Trophoblast cell (in vitro differentiated cells and primary cell): Measurements from ENCODE around the gene ASF1B.

Experiments
- DNase-seq, 2 donors: peaks; one replicate each; pipeline ENCODE4 v3.0.0-alpha.2; 2016
- H2AFZ ChIP-seq: 2 replicates; pipeline ENCODE4 v1.6.1; 2013; ENCODE audit warnings: low read length, moderate library complexity, mild to moderate bottlenecking; ENCODE audit not compliant: insufficient read depth, poor library complexity
- H2AK5ac ChIP-seq: 2 replicates; pipeline ENCODE4 v1.6.1; 2013; ENCODE audit warnings: mild to moderate bottlenecking, low read length
- H2BK120ac ChIP-seq: 2 replicates; pipeline ENCODE4 v1.6.1; 2013; ENCODE audit warnings: low read length, mild to moderate bottlenecking, moderate library complexity; ENCODE audit not compliant: insufficient read depth, poor library complexity
- H2BK12ac ChIP-seq: 2 replicates; pipeline ENCODE4 v1.6.1; 2013; ENCODE audit warnings: mild to moderate bottlenecking, low read length, moderate library complexity
- H2BK5ac ChIP-seq: 2 replicates; pipeline ENCODE4 v1.6.1; 2013; ENCODE audit warnings: low read length, low read depth, moderate library complexity, mild to moderate bottlenecking; ENCODE audit not compliant: poor library complexity
- H3K14ac ChIP-seq: 2 replicates; pipeline ENCODE4 v1.6.1; 2013; ENCODE audit warnings: mild to moderate bottlenecking, low read length
- H3K18ac ChIP-seq: 2 replicates; pipeline ENCODE4 v1.6.1; 2013; ENCODE audit warnings: mild to moderate bottlenecking, low read length
- H3K23ac ChIP-seq: 2 replicates; pipeline ENCODE4 v1.6.1; 2013; ENCODE audit warnings: low read length
- H3K27ac ChIP-seq: 2 replicates; pipeline ENCODE4 v1.5.1; 2013; ENCODE audit warnings: low read depth, mild to moderate bottlenecking, inconsistent platforms, low read length, moderate library complexity
- H3K27me3 ChIP-seq: 2 replicates; pipeline ENCODE4 v1.6.1; 2013; ENCODE audit warnings: inconsistent platforms, mild to moderate bottlenecking, low read length, moderate library complexity; ENCODE audit not compliant: insufficient read depth
- H3K36me3 ChIP-seq, 2 experiments: 1 replicate in 1 of 2; 2 replicates in 1 of 2; pipeline ENCODE4 v1.6.1; 2013; ENCODE audit warnings: low read length in 2 of 2, mild to moderate bottlenecking in 2 of 2, moderate library complexity in 1 of 2; ENCODE audit not compliant: insufficient read depth in 2 of 2, control insufficient read depth in 1 of 2
- H3K4ac ChIP-seq: 2 replicates; pipeline ENCODE4 v1.6.1; 2013; ENCODE audit warnings: low read depth, mild to moderate bottlenecking, low read length, moderate library complexity
- H3K4me1 ChIP-seq, 2 experiments: 1 replicate in 1 of 2; 2 replicates in 1 of 2; pipeline ENCODE4 v1.6.1; 2013; ENCODE audit warnings: low read length in 2 of 2, mild to moderate bottlenecking in 2 of 2, moderate library complexity in 1 of 2; ENCODE audit not compliant: insufficient read depth in 2 of 2, control insufficient read depth in 1 of 2
- H3K4me2 ChIP-seq: 2 replicates; pipeline ENCODE4 v1.6.1; 2013; ENCODE audit warnings: inconsistent platforms, mild to moderate bottlenecking, low read length, moderate library complexity
- H3K4me3 ChIP-seq: 2 replicates; pipeline ENCODE4 v1.5.1; 2013; ENCODE audit warnings: mild to moderate bottlenecking, low read depth, low read length, inconsistent platforms
- H3K79me1 ChIP-seq: one replicate; pipeline ENCODE4 v1.6.1; 2013; ENCODE audit warnings: low read length
- H3K79me2 ChIP-seq: 2 replicates; pipeline ENCODE4 v1.6.1; 2013; ENCODE audit warnings: low read length, mild to moderate bottlenecking; ENCODE audit not compliant: control insufficient read depth, insufficient read depth, poor library complexity
- H3K9ac ChIP-seq: 2 replicates; pipeline ENCODE4 v1.6.1; 2013; ENCODE audit warnings: mild to moderate bottlenecking, low read length
- H3K9me3 ChIP-seq: 2 replicates; pipeline ENCODE4 v1.6.1; 2013; ENCODE audit warnings: low read depth, mild to moderate bottlenecking, control low read depth, inconsistent platforms, low read length; ENCODE audit not compliant: insufficient read depth
- H4K12ac ChIP-seq: 2 replicates; pipeline ENCODE4 v1.6.1; 2013; ENCODE audit warnings: low read depth, mild to moderate bottlenecking, low read length, moderate library complexity
- H4K8ac ChIP-seq: 2 replicates; pipeline ENCODE4 v1.6.1; 2013; ENCODE audit warnings: low read depth, mild to moderate bottlenecking, low read length, moderate library complexity
- H4K91ac ChIP-seq: one replicate; pipeline ENCODE4 v1.6.1; 2013; ENCODE audit warnings: low read depth, mild to moderate bottlenecking, low read length, moderate library complexity
- WGBS: extraction: QIAGEN DNeasy Blood & Tissue Kit; methylation state at CpG from one replicate; pipeline ENCODE4 v1.1.7; 2013; ENCODE audit warnings: missing lambda C conversion rate; ENCODE audit not compliant: insufficient read length, insufficient coverage; ENCODE audit errors: extremely low coverage; 5-methylcytosine and 5-hydroxymethylcytosine counted together

Gene ASF1B

GRCh38 chr19:14078411-14078810 lies 58.0 kb downstream of the ASF1B start:
- Histone ChIP-seq H3K9me3 (no peaks in the 10 kb centered on the region), H3K27ac (no peak overlapping the region), H2BK12ac (no peak overlapping the region), H2AFZ (no peak overlapping the region), H2BK5ac (no peak overlapping the region), H3K4me1 (peaks cover 10 to 15% of the 10 kb centered on the region in 2 experiments), H3K4me3 (no peak overlapping the region), H3K9ac (no peak overlapping the region), H4K8ac (no peak overlapping the region), H3K18ac (no peak overlapping the region), H3K27me3 (peaks cover 5% of the 10 kb centered on the region), H3K23ac (no peak overlapping the region), H2BK120ac (no peak overlapping the region), H2AK5ac (no peak overlapping the region), H4K91ac (no peak overlapping the region), H3K36me3 (peaks cover 0 to 2% of the 10 kb centered on the region in 2 experiments), H3K4me2 (no peak overlapping the region), H3K14ac (no peak overlapping the region), H3K4ac (no peak overlapping the region), H3K79me1 (peaks cover 15% of the 10 kb centered on the region), H4K12ac (no peak overlapping the region), H3K79me2 (peaks cover 7% of the 10 kb centered on the region)
- no peak for DNase-seq
- no CpG with 5 or more reads among the region's 2 CpGs for WGBS

- Histone ChIP-seq H3K18ac (peak overlapping the region; percentile 80), H4K12ac (peak overlapping the region; percentile 35), H4K8ac (peak overlapping the region; percentile 90), H3K27ac (no peak overlapping the region), H2BK120ac (peak overlapping the region; percentile 62), H3K14ac (peak overlapping the region; percentile 88), H2BK5ac (no peak overlapping the region), H2AK5ac (peak overlapping the region; percentile 36), H3K4me2 (peak overlapping the region; percentile 97), H3K23ac (no peak overlapping the region), H3K36me3 (no peaks in the 10 kb centered on the region), H3K9me3 (no peaks in the 10 kb centered on the region), H2BK12ac (no peak overlapping the region), H3K79me1 (peaks cover 17% of the 10 kb centered on the region), H3K4ac (peak overlapping the region; percentile 67), H3K79me2 (peaks cover 1% of the 10 kb centered on the region), H3K4me3 (peak overlapping the region; percentile 62), H2AFZ (peak overlapping the region; percentile 66), H3K4me1 (peaks cover 17 to 22% of the 10 kb centered on the region in 2 experiments), H3K27me3 (peaks cover 5% of the 10 kb centered on the region), H4K91ac (peak overlapping the region; percentile 91), H3K9ac (no peak overlapping the region)
- peak in 1 of 2 donors; percentile 30 for DNase-seq
- no CpG with 5 or more reads among the region's 44 CpGs for WGBS
These were observed 62.2 kb downstream of the ASF1B start for GRCh38 chr19:14073925-14074838.

DNA sequence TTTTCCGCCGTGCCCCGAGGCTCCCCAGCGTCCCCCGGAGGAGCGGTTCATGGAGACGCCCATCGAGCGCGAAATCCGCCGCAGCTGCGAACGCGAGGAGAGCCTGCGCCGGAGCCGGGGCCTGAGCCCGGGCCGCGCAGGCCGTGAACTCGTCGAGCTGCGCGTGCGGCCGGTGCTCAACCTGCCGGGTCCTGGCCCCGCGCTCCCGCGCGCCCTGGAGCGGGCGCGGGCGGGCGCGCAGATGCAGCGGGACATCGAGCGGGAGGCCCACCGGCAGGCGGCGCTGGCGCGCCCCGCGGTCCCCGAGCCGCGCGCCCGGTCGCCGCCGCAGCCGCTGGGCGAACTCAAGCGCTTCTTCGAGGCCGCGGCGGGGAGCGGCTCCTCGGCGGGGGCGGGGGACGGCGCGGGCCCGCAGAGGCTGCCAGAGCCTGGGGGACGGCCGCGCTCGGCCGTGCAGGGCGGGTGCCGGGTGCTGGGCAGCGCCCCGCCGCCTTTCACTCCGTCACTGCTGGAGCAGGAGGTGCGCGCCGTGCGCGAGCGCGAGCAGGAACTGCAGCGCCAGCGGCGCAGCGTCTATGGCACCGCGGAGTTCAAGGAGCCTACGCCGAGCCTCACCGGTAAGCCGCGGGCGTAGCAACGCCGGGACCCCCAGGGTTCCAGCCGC lies 63.0 kb downstream of the ASF1B start:
- Histone ChIP-seq H2BK5ac (no peak overlapping the region), H3K9me3 (no peaks in the 10 kb centered on the region), H3K4ac (peak overlapping the region; percentile 67), H3K14ac (peak overlapping the region; percentile 88), H3K23ac (no peak overlapping the region), H2AK5ac (no peak overlapping the region), H3K9ac (no peak overlapping the region), H3K4me1 (peaks cover 17 to 22% of the 10 kb centered on the region in 2 experiments), H2BK12ac (no peak overlapping the region), H3K4me3 (peak overlapping the region; percentile 62), H3K79me2 (peaks cover 1% of the 10 kb centered on the region), H3K4me2 (peak overlapping the region; percentile 97), H3K79me1 (peaks cover 17% of the 10 kb centered on the region), H3K36me3 (no peaks in the 10 kb centered on the region), H4K8ac (peak overlapping the region; percentile 90), H4K12ac (peak overlapping the region; percentile 35), H2BK120ac (peak overlapping the region; percentile 62), H3K27ac (no peak overlapping the region), H3K27me3 (peaks cover 5% of the 10 kb centered on the region), H3K18ac (peak overlapping the region; percentile 80), H2AFZ (peak overlapping the region; percentile 66), H4K91ac (peak overlapping the region; percentile 91)
- WGBS, result no CpG with 5 or more reads among the region's 106 CpGs
- peak; percentile 41 to 80 for DNase-seq

GRCh38 chr19:14072535-14073260 lies 63.7 kb downstream of the ASF1B start, which contains the start of gene MISP3:
Gene MISP3, plus strand, starts transcription at chr19:14072786. Its CDS starts 524 bp downstream, at chr19:14073310.
- no peak within 1 kb of the TSS for H2AK5ac ChIP-seq
- no peak within 1 kb of the TSS for H3K23ac ChIP-seq
- peak within 1 kb of the TSS; percentile 62 for H3K4me3 ChIP-seq
- peak within 1 kb of the TSS; percentile 97 for H3K4me2 ChIP-seq
- peaks cover 17 to 22% of the 10 kb centered on the region in 2 experiments for H3K4me1 ChIP-seq
- H3K9me3 ChIP-seq, result no peaks in the 10 kb centered on the region
- H3K79me1 ChIP-seq, result peaks cover 17% of the 10 kb centered on the region
- peak within 1 kb of the TSS; percentile 88 for H3K14ac ChIP-seq
- H2BK5ac ChIP-seq, result no peak within 1 kb of the TSS
- peak within 1 kb of the TSS; percentile 90 for H4K8ac ChIP-seq
- H4K12ac ChIP-seq, result peak within 1 kb of the TSS; percentile 35
- H2BK120ac ChIP-seq, result peak within 1 kb of the TSS; percentile 62
- H3K27ac ChIP-seq, result no peak within 1 kb of the TSS
- no peak within 1 kb of the TSS for H2BK12ac ChIP-seq
- DNase-seq, result peak; percentile 63 to 68
- no peaks in the 10 kb centered on the region for H3K36me3 ChIP-seq
- H4K91ac ChIP-seq, result peak within 1 kb of the TSS; percentile 91
- peaks cover 5% of the 10 kb centered on the region for H3K27me3 ChIP-seq
- H3K79me2 ChIP-seq, result peaks cover 1% of the 10 kb centered on the region
- peak within 1 kb of the TSS; percentile 66 for H2AFZ ChIP-seq
- H3K18ac ChIP-seq, result peak within 1 kb of the TSS; percentile 80
- H3K4ac ChIP-seq, result peak within 1 kb of the TSS; percentile 67
- WGBS, result no CpG with 5 or more reads among the region's 51 CpGs
- H3K9ac ChIP-seq, result peak within 1 kb of the TSS; percentile 59
